ENCODE results near the gene INSIG1. TPM values are rescaled to one million over a fixed set of nuclear protein-coding genes. Genes with fewer than 3 reads are reported as not detected.
A peak's percentile ranks its signal among the peaks of the same experiment; 100 is the strongest.

The INSIG1 gene
- total and polyA plus RNA-seq, 2 of the 4 experiments (the other 2 are of a cell fraction): 19.0 to 26.0 TPM

GRCh38 chr7:155255621-155256020, 42.1 kb upstream of the INSIG1 start:
- no peak overlapping the region for H3K27ac ChIP-seq (ENCODE audit: insufficient read depth, low read length)

More at GRCh38 chr7:155255621-155256020, 42.1 kb upstream of the INSIG1 start:
- Histone ChIP-seq H4K91ac (ENCODE audit: insufficient read depth, low read depth, low read length) (no peak overlapping the region), H3K9ac (ENCODE audit: low read depth, low read length) (no peak overlapping the region), H2BK20ac (ENCODE audit: low read depth, low read length) (no peak overlapping the region), H2AK9ac (replicated peaks; ENCODE audit: low read depth, low read length, poor library complexity) (no peak overlapping the region), H2BK15ac (ENCODE audit: low read depth, low read length) (no peak overlapping the region), H4K8ac (ENCODE audit: low read depth in 2 of 2, low read length in 2 of 2) (no peak overlapping the region), H2BK5ac (ENCODE audit: low read depth, low read length, poor library complexity, severe bottlenecking) (no peak overlapping the region), H3K23ac (ENCODE audit: low read depth, low read length) (no peak overlapping the region), H3K9me3 (ENCODE audit: control insufficient read depth, insufficient read depth, low read length) (no peaks in the 10 kb centered on the region), H3K9me1 (ENCODE audit: insufficient read depth, low read length) (0 out of 2 replicates have a peak, but pooled peaks cover 4% of the 10 kb centered on the region), H2AK5ac (ENCODE audit: low read depth, low read length) (no peak overlapping the region), H3K18ac (ENCODE audit: low read depth, low read length) (no peak overlapping the region), H3K4me2 (ENCODE audit: low read depth, low read length) (no peak overlapping the region), H3K14ac (replicated peaks; ENCODE audit: low read depth, low read length) (no peak overlapping the region), H3K36me3 (ENCODE audit: control insufficient read depth, insufficient read depth, low read length) (no peaks in the 10 kb centered on the region), H4K5ac (ENCODE audit: low read depth, low read length) (no peak overlapping the region), H3K4me3 (ENCODE audit: insufficient read depth, low read depth, low read length) (no peak overlapping the region), H2AFZ (replicated peaks; ENCODE audit: low read length, poor library complexity) (no peak overlapping the region), H3K27me3 (ENCODE audit: control insufficient read depth, insufficient read depth, low read length) (no peaks in the 10 kb centered on the region; the same call in 1 of the 2 replicates), H3K56ac (ENCODE audit: extremely low read depth, insufficient read depth, low read length) (no peak overlapping the region), H4K20me1 (ENCODE audit: insufficient read depth, low read length) (no peaks in the 10 kb centered on the region), H2BK120ac (ENCODE audit: low read depth, low read length) (no peak overlapping the region), H3K4me1 (ENCODE audit: control insufficient read depth, insufficient read depth, low read length) (no peaks in the 10 kb centered on the region), H3K4ac (ENCODE audit: low read depth, low read length) (no peak overlapping the region), H3K79me1 (ENCODE audit: low read depth in 1 of 2, low read length in 2 of 2) (no peaks in the 10 kb centered on the region)
- ChIA-PET CTCF (no interaction called here), POLR2A (ENCODE audit: unreplicated experiment) (no interaction called here)
- dilution Hi-C loops (cut with HindIII; ENCODE audit: low sequenced_read_pairs, unreplicated experiment) (no loop called here), in situ Hi-C loops (cut with MboI; ENCODE audit: low sequenced_read_pairs) (no loop called here), intact Hi-C loops (cut with micrococcal nuclease) (no loop called here)
- TF ChIP-seq RCOR1 (IDR thresholded peaks at IDR 0.05; ENCODE audit: insufficient replicate concordance, low read length): no peak
- TF ChIP-seq POLR2A (IDR thresholded peaks at IDR 0.05; ENCODE audit: low read depth, low read length): no peak
- no peak for TF ChIP-seq CTCF (conservative IDR thresholded peaks at IDR 0.05; ENCODE audit: low read depth, low read length)
- TF ChIP-seq MAFK (IDR thresholded peaks at IDR 0.05; ENCODE audit: low read depth, low read length): no peak
- no peak for ATAC-seq (ENCODE audit: low read depth)
- no CpG with 5 or more reads among the region's 6 CpGs for WGBS, 2 experiments (ENCODE audit: extremely low coverage in 2 of 2, insufficient read length in 1 of 2)
- peak; percentile 41 for DNase-seq
- BruUV-seq (replicated peaks): no TSS peak

All from IMR-90 (cell line).